MM.1S (cell line): ENCODE data around the gene EMX2.

Experiments used
- DNase-seq: peaks from one replicate; pipeline ENCODE4 v3.0.0-alpha.2; 2015
- H2AFZ ChIP-seq: fragments of 300-600 bp; sonication (generic); 2 replicates; pipeline ENCODE4 v1.6.0; 2016; ENCODE audit warnings: antibody characterized with exemption, low read length
- H3F3A ChIP-seq: fragments of 300-600 bp; sonication (generic); 2 replicates; pipeline ENCODE4 v1.6.1; 2016; ENCODE audit warnings: mild to moderate bottlenecking, antibody characterized with exemption, low read length, moderate library complexity, mixed read lengths; ENCODE audit not compliant: insufficient read depth
- H3K27ac ChIP-seq: fragments of 300-600 bp; sonication (generic); 2 replicates; pipeline ENCODE4 v1.5.1; 2016; ENCODE audit warnings: mild to moderate bottlenecking, low read length
- H3K27me3 ChIP-seq: fragments of 300-600 bp; sonication (generic); replicated peaks from 2 replicates; pipeline ENCODE4 v1.6.0; 2016; ENCODE audit warnings: low read length; ENCODE audit not compliant: insufficient read depth
- H3K36me3 ChIP-seq: fragments of 300-600 bp; sonication (generic); replicated peaks from 2 replicates; pipeline ENCODE4 v1.6.1; 2016; ENCODE audit warnings: mild to moderate bottlenecking, low read length, mixed read lengths; ENCODE audit not compliant: insufficient read depth
- H3K4me1 ChIP-seq: fragments of 300-600 bp; sonication (generic); 2 replicates; pipeline ENCODE4 v1.6.1; 2016; ENCODE audit warnings: low read length, mixed read lengths
- H3K4me2 ChIP-seq: fragments of 300-600 bp; sonication (generic); 2 replicates; pipeline ENCODE4 v1.6.0; 2016; ENCODE audit warnings: low read depth, low read length
- H3K4me3 ChIP-seq: fragments of 300-600 bp; sonication (generic); 2 replicates; pipeline ENCODE4 v1.5.1; 2016; ENCODE audit warnings: low read length, mixed read lengths
- H3K79me2 ChIP-seq: fragments of 300-600 bp; sonication (generic); 2 replicates; pipeline ENCODE4 v1.6.1; 2016; ENCODE audit warnings: mixed run types, low read length, mixed read lengths
- H3K9ac ChIP-seq: fragments of 300-600 bp; sonication (generic); 2 replicates; pipeline ENCODE4 v1.6.1; 2016; ENCODE audit warnings: low read length, mixed read lengths
- H3K9me2 ChIP-seq: fragments of 300-600 bp; sonication (generic); replicated peaks from 2 replicates; pipeline ENCODE4 v1.6.1; 2016; ENCODE audit warnings: mild to moderate bottlenecking, low read length, mixed read lengths; ENCODE audit not compliant: insufficient read depth
- H3K9me3 ChIP-seq: fragments of 300-600 bp; sonication (generic); replicated peaks from 2 replicates; pipeline ENCODE4 v1.6.1; 2016; ENCODE audit warnings: mild to moderate bottlenecking, low read length, mixed read lengths; ENCODE audit not compliant: insufficient read depth
- H4K20me1 ChIP-seq: fragments of 300-600 bp; sonication (generic); 2 replicates; pipeline ENCODE4 v1.6.1; 2016; ENCODE audit warnings: mild to moderate bottlenecking, low read length, moderate library complexity, mixed read lengths; ENCODE audit not compliant: insufficient read depth
- CTCF ChIP-seq: fragments of 300-600 bp; sonication (generic); IDR thresholded peaks from 2 replicates; pipeline ENCODE4 v1.5.1; 2016; ENCODE audit warnings: antibody characterized with exemption, low read length, mixed read lengths
- EZH2 ChIP-seq: fragments of 300-600 bp; sonication (generic); optimal IDR thresholded peaks from 2 replicates; pipeline ENCODE3; 2017; ENCODE audit warnings: low read depth, mild to moderate bottlenecking, antibody characterized with exemption, low read length, mixed read lengths
- EZH2phosphoT487 ChIP-seq: fragments of 300-600 bp; sonication (generic); IDR thresholded peaks from 2 replicates; pipeline ENCODE4 v1.6.1; 2018; ENCODE audit warnings: antibody characterized with exemption, low read length

The EMX2 gene

DNA sequence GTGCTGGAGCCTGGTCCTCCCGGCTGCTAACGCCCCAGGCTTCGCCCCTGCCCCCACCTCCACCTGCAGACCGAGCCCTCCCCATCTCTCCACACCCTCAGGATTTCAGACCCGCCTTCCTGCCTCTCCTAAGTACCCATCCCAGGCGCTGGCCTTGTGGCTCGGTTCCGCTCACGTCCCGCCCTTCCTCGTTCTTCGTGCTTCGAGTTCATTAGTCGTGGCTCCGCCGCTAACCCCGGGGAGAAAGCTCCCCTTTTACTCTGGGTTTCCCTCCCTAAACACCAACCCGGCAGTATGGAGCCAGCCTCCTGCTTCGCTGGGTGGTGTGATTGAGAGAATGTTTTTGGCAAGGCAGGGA lies 11.2 kb downstream of the EMX2 start:
- H3K27me3 ChIP-seq: peaks cover 10% of the 10 kb centered on the region
- H2AFZ ChIP-seq: no peak overlapping the region
- no peak overlapping the region for H3K4me2 ChIP-seq
- H3K9ac ChIP-seq: no peak overlapping the region
- TF ChIP-seq CTCF: no peak
- TF ChIP-seq EZH2phosphoT487: no peak
- no peak for TF ChIP-seq EZH2
- H3F3A ChIP-seq: no peaks in the 10 kb centered on the region
- H3K4me3 ChIP-seq: no peak overlapping the region
- no peaks in the 10 kb centered on the region for H4K20me1 ChIP-seq
- no peak for DNase-seq
- no peaks in the 10 kb centered on the region for H3K4me1 ChIP-seq
- H3K9me2 ChIP-seq: no peaks in the 10 kb centered on the region
- H3K36me3 ChIP-seq: no peaks in the 10 kb centered on the region
- no peaks in the 10 kb centered on the region for H3K79me2 ChIP-seq
- no peaks in the 10 kb centered on the region for H3K9me3 ChIP-seq
- H3K27ac ChIP-seq: no peak overlapping the region

- no peak for TF ChIP-seq EZH2
- no peak for TF ChIP-seq CTCF
- TF ChIP-seq EZH2phosphoT487: no peak
- no peak overlapping the region for H3K4me3 ChIP-seq
- no peak overlapping the region for H3K9ac ChIP-seq
- no peaks in the 10 kb centered on the region for H3K79me2 ChIP-seq
- H3K9me3 ChIP-seq: no peaks in the 10 kb centered on the region
- H3K9me2 ChIP-seq: no peaks in the 10 kb centered on the region
- H3K4me1 ChIP-seq: no peaks in the 10 kb centered on the region
- H3K27ac ChIP-seq: no peak overlapping the region
- H3K4me2 ChIP-seq: no peak overlapping the region
- no peaks in the 10 kb centered on the region for H3F3A ChIP-seq
- peaks cover 10% of the 10 kb centered on the region for H3K27me3 ChIP-seq
- H4K20me1 ChIP-seq: no peaks in the 10 kb centered on the region
- DNase-seq: no peak
- no peaks in the 10 kb centered on the region for H3K36me3 ChIP-seq
- H2AFZ ChIP-seq: no peak overlapping the region
Measured at GRCh38 chr10:117554241-117554814, 11.8 kb downstream of the EMX2 start.

GRCh38 chr10:117555017-117555416 lies 12.5 kb downstream of the EMX2 start:
- Histone ChIP-seq H3K4me1 (no peaks in the 10 kb centered on the region), H3K79me2 (no peaks in the 10 kb centered on the region), H3K9me3 (no peaks in the 10 kb centered on the region), H3K27ac (no peak overlapping the region), H3K9ac (no peak overlapping the region), H3K9me2 (no peaks in the 10 kb centered on the region), H3K4me2 (no peak overlapping the region), H3K36me3 (no peaks in the 10 kb centered on the region), H4K20me1 (no peaks in the 10 kb centered on the region), H3K4me3 (no peak overlapping the region), H2AFZ (no peak overlapping the region), H3F3A (no peaks in the 10 kb centered on the region), H3K27me3 (peaks cover 10% of the 10 kb centered on the region)
- no peak for DNase-seq
- TF ChIP-seq CTCF: no peak
- no peak for TF ChIP-seq EZH2phosphoT487
- no peak for TF ChIP-seq EZH2
